KMS-11 (cell line): ENCODE measurements around the gene JAKMIP3.

Experiments used
- H2AFZ ChIP-seq: fragments of 200-600 bp; sonication (generic); 2 replicates; pipeline ENCODE4 v1.6.1; 2016; ENCODE audit warnings: antibody characterized with exemption, mixed run types, low read depth
- H3K27ac ChIP-seq: fragments of 200-600 bp; sonication (generic); 2 replicates; pipeline ENCODE4 v1.6.1; 2016; ENCODE audit warnings: mild to moderate bottlenecking, mixed run types
- H3K27me3 ChIP-seq: fragments of 200-600 bp; sonication (generic); 2 replicates; pipeline ENCODE4 v1.6.1; 2017; ENCODE audit warnings: mild to moderate bottlenecking, low read depth, mixed run types, moderate library complexity; ENCODE audit not compliant: insufficient read depth
- H3K36me3 ChIP-seq: fragments of 200-600 bp; sonication (generic); 2 replicates; pipeline ENCODE4 v1.6.1; 2017; ENCODE audit warnings: mild to moderate bottlenecking, mixed run types; ENCODE audit not compliant: insufficient read depth
- H3K4me1 ChIP-seq: fragments of 200-600 bp; sonication (generic); 2 replicates; pipeline ENCODE4 v1.6.1; 2016; ENCODE audit warnings: mild to moderate bottlenecking, low read depth, mixed run types; ENCODE audit not compliant: poor library complexity, severe bottlenecking
- H3K4me2 ChIP-seq: fragments of 200-600 bp; sonication (generic); 2 replicates; pipeline ENCODE4 v1.7.0; 2016; ENCODE audit warnings: mild to moderate bottlenecking, mixed run types
- H3K4me3 ChIP-seq: fragments of 200-600 bp; sonication (generic); IDR thresholded peaks from 2 replicates; pipeline ENCODE4 v1.6.1; 2017; ENCODE audit warnings: low read depth, low read length, mixed read lengths; ENCODE audit not compliant: insufficient read depth
- H3K79me2 ChIP-seq: fragments of 200-600 bp; sonication (generic); 2 replicates; pipeline ENCODE4 v1.6.1; 2016; ENCODE audit warnings: low read depth, mixed run types; ENCODE audit not compliant: insufficient read depth
- H3K9ac ChIP-seq: fragments of 200-600 bp; sonication (generic); 2 replicates; pipeline ENCODE4 v1.6.1; 2016; ENCODE audit warnings: mild to moderate bottlenecking, mixed run types
- H4K20me1 ChIP-seq: fragments of 200-600 bp; sonication (generic); 2 replicates; pipeline ENCODE4 v1.6.1; 2016; ENCODE audit warnings: mild to moderate bottlenecking, mixed run types; ENCODE audit not compliant: insufficient read depth
- TF ChIP-seq, protein P1 (sequence below): fragments of 200-600 bp; sonication (generic); conservative IDR thresholded peaks from 2 replicates; pipeline ENCODE4 v1.6.1; 2017; ENCODE audit warnings: low read depth, mild to moderate bottlenecking, antibody characterized with exemption, low read length, moderate library complexity, mixed read lengths

The JAKMIP3 gene

DNA sequence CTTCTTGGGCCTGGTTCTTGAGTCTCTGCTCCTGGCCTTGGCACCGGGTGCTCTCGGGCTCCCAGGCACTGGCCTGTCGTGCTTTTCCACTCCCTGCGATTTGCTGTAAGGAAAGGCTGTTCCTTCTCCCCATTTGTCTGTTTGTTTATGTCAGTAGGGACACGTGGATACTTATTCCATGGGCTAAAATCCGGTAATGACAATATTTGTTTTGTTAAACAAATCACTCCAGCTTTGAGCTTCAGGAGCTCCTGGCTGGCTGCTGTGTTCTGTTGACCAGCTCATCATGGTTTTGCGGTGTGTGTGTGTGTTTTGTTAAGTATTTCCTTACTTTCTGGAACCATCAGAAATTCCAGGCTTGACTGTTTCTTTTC is 17.5 kb upstream of the JAKMIP3 start:
- Histone ChIP-seq H3K79me2 (no peaks in the 10 kb centered on the region), H3K9ac (no peak overlapping the region), H3K27ac (no peak overlapping the region), H3K36me3 (no peaks in the 10 kb centered on the region), H3K4me3 (no peak overlapping the region), H3K4me2 (no peak overlapping the region), H4K20me1 (no peaks in the 10 kb centered on the region), H3K27me3 (peaks cover 3% of the 10 kb centered on the region; the same call in 1 of the 2 replicates), H2AFZ (no peak overlapping the region), H3K4me1 (no peaks in the 10 kb centered on the region)
- TF ChIP-seq, protein P1, sequence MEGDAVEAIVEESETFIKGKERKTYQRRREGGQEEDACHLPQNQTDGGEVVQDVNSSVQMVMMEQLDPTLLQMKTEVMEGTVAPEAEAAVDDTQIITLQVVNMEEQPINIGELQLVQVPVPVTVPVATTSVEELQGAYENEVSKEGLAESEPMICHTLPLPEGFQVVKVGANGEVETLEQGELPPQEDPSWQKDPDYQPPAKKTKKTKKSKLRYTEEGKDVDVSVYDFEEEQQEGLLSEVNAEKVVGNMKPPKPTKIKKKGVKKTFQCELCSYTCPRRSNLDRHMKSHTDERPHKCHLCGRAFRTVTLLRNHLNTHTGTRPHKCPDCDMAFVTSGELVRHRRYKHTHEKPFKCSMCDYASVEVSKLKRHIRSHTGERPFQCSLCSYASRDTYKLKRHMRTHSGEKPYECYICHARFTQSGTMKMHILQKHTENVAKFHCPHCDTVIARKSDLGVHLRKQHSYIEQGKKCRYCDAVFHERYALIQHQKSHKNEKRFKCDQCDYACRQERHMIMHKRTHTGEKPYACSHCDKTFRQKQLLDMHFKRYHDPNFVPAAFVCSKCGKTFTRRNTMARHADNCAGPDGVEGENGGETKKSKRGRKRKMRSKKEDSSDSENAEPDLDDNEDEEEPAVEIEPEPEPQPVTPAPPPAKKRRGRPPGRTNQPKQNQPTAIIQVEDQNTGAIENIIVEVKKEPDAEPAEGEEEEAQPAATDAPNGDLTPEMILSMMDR = no peak

DNA sequence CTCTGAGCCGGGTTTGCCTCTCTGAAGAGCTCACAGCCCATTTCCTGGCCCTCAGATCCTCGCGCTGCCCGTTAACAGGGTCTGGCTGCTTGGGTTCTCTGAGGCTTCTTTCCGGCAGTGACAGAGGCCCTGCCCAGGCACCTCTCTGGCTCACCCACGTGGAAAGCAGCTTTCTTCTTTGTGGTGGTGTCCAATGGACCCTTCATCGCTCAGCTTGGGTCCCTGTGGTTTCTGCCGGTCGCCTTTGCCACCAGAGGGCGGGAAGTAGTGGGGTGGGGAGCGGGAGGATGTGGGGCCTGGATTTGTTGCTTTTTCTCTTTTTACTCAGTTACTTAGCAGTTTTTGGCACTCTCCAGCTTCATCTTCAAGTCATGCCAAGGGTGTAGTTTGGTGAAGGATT is 15.6 kb upstream of the JAKMIP3 start:
- Histone ChIP-seq H4K20me1 (no peaks in the 10 kb centered on the region), H3K4me3 (no peak overlapping the region), H3K27me3 (peaks cover 3% of the 10 kb centered on the region; the same call in 1 of the 2 replicates), H2AFZ (no peak overlapping the region), H3K27ac (no peak overlapping the region), H3K36me3 (no peaks in the 10 kb centered on the region), H3K4me1 (no peaks in the 10 kb centered on the region), H3K9ac (no peak overlapping the region), H3K4me2 (no peak overlapping the region), H3K79me2 (no peaks in the 10 kb centered on the region)
- TF ChIP-seq, protein P1 = no peak

DNA sequence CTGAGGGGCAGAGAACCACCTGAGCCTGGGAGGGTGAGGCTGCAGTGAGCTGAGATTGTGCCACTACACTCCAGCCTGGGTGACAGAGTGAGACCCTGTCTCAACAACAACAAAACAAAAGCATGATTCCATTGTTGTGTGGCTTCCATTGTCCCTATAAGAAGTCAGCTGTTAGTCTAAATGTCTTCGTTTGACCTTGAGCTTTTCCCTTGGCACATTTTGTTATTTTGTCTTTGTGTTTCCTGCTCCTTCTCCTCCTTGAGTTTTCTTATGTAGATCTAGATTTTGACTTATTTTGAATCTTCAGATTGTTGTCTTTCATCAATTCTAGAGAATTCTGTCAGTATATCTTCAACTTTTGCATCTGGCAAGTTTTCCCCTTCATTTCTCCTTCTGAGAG is 13.6 kb upstream of the JAKMIP3 start:
- Histone ChIP-seq H3K36me3 (no peaks in the 10 kb centered on the region), H3K4me3 (no peak overlapping the region), H3K4me2 (no peak overlapping the region), H3K27ac (no peak overlapping the region), H3K9ac (no peak overlapping the region), H2AFZ (no peak overlapping the region), H3K79me2 (no peaks in the 10 kb centered on the region), H4K20me1 (no peaks in the 10 kb centered on the region), H3K4me1 (no peaks in the 10 kb centered on the region), H3K27me3 (peaks cover 5% of the 10 kb centered on the region; the same call in 1 of the 2 replicates)
- TF ChIP-seq, protein P1 = no peak

GRCh38 chr10:132054564-132054963 is 11.2 kb upstream of the JAKMIP3 start:
- TF ChIP-seq, protein P1 = no peak
- H3K79me2 ChIP-seq = no peaks in the 10 kb centered on the region

More at GRCh38 chr10:132054564-132054963, 11.2 kb upstream of the JAKMIP3 start:
- no peaks in the 10 kb centered on the region for H4K20me1 ChIP-seq
- no peaks in the 10 kb centered on the region for H3K4me1 ChIP-seq
- H2AFZ ChIP-seq = no peak overlapping the region
- H3K27ac ChIP-seq = no peak overlapping the region
- no peaks in the 10 kb centered on the region for H3K36me3 ChIP-seq
- H3K4me2 ChIP-seq = no peak overlapping the region
- H3K9ac ChIP-seq = no peak overlapping the region
- peaks cover 2% of the 10 kb centered on the region; the same call in 1 of the 2 replicates for H3K27me3 ChIP-seq
- H3K4me3 ChIP-seq = no peak overlapping the region
